HUES64 (cell line): ENCODE data around the gene CDYL2.

Source experiments
- H3K27ac ChIP-seq: 2 replicates; pipeline ENCODE4 v1.7.0; 2013; ENCODE audit warnings: low read depth, low read length, inconsistent platforms
- H3K27me3 ChIP-seq: 2 replicates; pipeline ENCODE4 v1.6.1; 2013; ENCODE audit warnings: mild to moderate bottlenecking, low read length; ENCODE audit not compliant: insufficient read depth
- H3K36me3 ChIP-seq: 2 replicates; pipeline ENCODE4 v1.6.1; 2013; ENCODE audit warnings: mild to moderate bottlenecking, low read length; ENCODE audit not compliant: insufficient read depth
- H3K4me1 ChIP-seq: 2 replicates; pipeline ENCODE4 v1.6.1; 2013; ENCODE audit warnings: mild to moderate bottlenecking, low read length, moderate library complexity; ENCODE audit not compliant: insufficient read depth
- H3K4me3 ChIP-seq: 2 replicates; pipeline ENCODE4 v1.5.1; 2013; ENCODE audit warnings: mild to moderate bottlenecking, low read length, moderate library complexity
- H3K9ac ChIP-seq: 2 replicates; pipeline ENCODE4 v1.6.1; 2013; ENCODE audit warnings: mild to moderate bottlenecking, low read depth, low read length
- H3K9me3 ChIP-seq: 2 replicates; pipeline ENCODE4 v1.6.1; 2013; ENCODE audit warnings: low read depth, low read length; ENCODE audit not compliant: insufficient read depth
- WGBS: fragments of 150-250, 120-280 bp; methylation state at CpG from one replicate; pipeline ENCODE4 v1.1.7; 2013; ENCODE audit warnings: missing lambda C conversion rate; 5-methylcytosine and 5-hydroxymethylcytosine counted together

Gene CDYL2

GRCh38 chr16:80569440-80570105 is 234.8 kb downstream of the CDYL2 start:
- 86% methylated on average over 9 of the region's 9 CpGs for WGBS
- no peak overlapping the region for H3K27ac ChIP-seq

GRCh38 chr16:80564394-80564793 is 240.0 kb downstream of the CDYL2 start:
- H3K27ac ChIP-seq, result no peak overlapping the region
- 0 out of 2 replicates have a peak, but pooled peaks cover 4% of the 10 kb centered on the region for H3K27me3 ChIP-seq
- no peak overlapping the region for H3K4me3 ChIP-seq
- no peak overlapping the region for H3K9ac ChIP-seq
- 88% methylated on average over 7 of the region's 7 CpGs for WGBS
- H3K9me3 ChIP-seq, result no peaks in the 10 kb centered on the region
- H3K4me1 ChIP-seq, result 0 out of 2 replicates have a peak, but pooled peaks cover 4% of the 10 kb centered on the region
- no peaks in the 10 kb centered on the region for H3K36me3 ChIP-seq

More at GRCh38 chr16:80569440-80570105, 234.8 kb downstream of the CDYL2 start:
- Histone ChIP-seq H3K4me3 (no peak overlapping the region), H3K9me3 (no peaks in the 10 kb centered on the region), H3K27me3 (no peaks in the 10 kb centered on the region), H3K4me1 (0 out of 2 replicates have a peak, but pooled peaks cover 2% of the 10 kb centered on the region), H3K36me3 (no peaks in the 10 kb centered on the region), H3K9ac (no peak overlapping the region)

- no peak overlapping the region for H3K27ac ChIP-seq
- 91% methylated on average over 3 of the region's 3 CpGs for WGBS
- no peak overlapping the region for H3K9ac ChIP-seq
- H3K4me1 ChIP-seq, result 0 out of 2 replicates have a peak, but pooled peaks cover 4% of the 10 kb centered on the region
- no peaks in the 10 kb centered on the region for H3K36me3 ChIP-seq
- no peaks in the 10 kb centered on the region for H3K9me3 ChIP-seq
- H3K27me3 ChIP-seq, result 0 out of 2 replicates have a peak, but pooled peaks cover 4% of the 10 kb centered on the region
- H3K4me3 ChIP-seq, result no peak overlapping the region
These were observed 241.3 kb downstream of the CDYL2 start for GRCh38 chr16:80563066-80563465.

- no peaks in the 10 kb centered on the region for H3K36me3 ChIP-seq
- H3K27me3 ChIP-seq, result peaks cover 9% of the 10 kb centered on the region; the same call in 1 of the 2 replicates
- H3K27ac ChIP-seq, result no peak overlapping the region
- H3K4me3 ChIP-seq, result no peak overlapping the region
- no peak overlapping the region for H3K9ac ChIP-seq
- 65% methylated on average over 4 of the region's 4 CpGs for WGBS
- no peaks in the 10 kb centered on the region for H3K9me3 ChIP-seq
- no peaks in the 10 kb centered on the region for H3K4me1 ChIP-seq
These were observed 245.0 kb downstream of the CDYL2 start for GRCh38 chr16:80559369-80559768.

GRCh38 chr16:80557037-80557436 is 247.4 kb downstream of the CDYL2 start:
- no peaks in the 10 kb centered on the region for H3K36me3 ChIP-seq
- H3K27ac ChIP-seq, result no peak overlapping the region
- peaks cover 12% of the 10 kb centered on the region; the same call in 1 of the 2 replicates for H3K27me3 ChIP-seq
- no peaks in the 10 kb centered on the region for H3K4me1 ChIP-seq
- H3K9ac ChIP-seq, result no peak overlapping the region
- no peaks in the 10 kb centered on the region for H3K9me3 ChIP-seq
- WGBS, result 94% methylated on average over 5 of the region's 5 CpGs
- no peak overlapping the region for H3K4me3 ChIP-seq

- Histone ChIP-seq H3K9ac (no peak overlapping the region), H3K27ac (no peak overlapping the region), H3K27me3 (peaks cover 12% of the 10 kb centered on the region; the same call in 1 of the 2 replicates), H3K4me1 (no peaks in the 10 kb centered on the region), H3K4me3 (no peak overlapping the region), H3K36me3 (no peaks in the 10 kb centered on the region), H3K9me3 (no peaks in the 10 kb centered on the region)
- 60% methylated on average over 3 of the region's 3 CpGs for WGBS
These were observed 247.9 kb downstream of the CDYL2 start for GRCh38 chr16:80556481-80556880.

- no peak overlapping the region for H3K9ac ChIP-seq
- 40% methylated on average over 2 of the region's 2 CpGs for WGBS
- H3K4me1 ChIP-seq, result no peaks in the 10 kb centered on the region
These were observed 250.4 kb downstream of the CDYL2 start for GRCh38 chr16:80554033-80554432.

GRCh38 chr16:80552277-80552676 is 252.1 kb downstream of the CDYL2 start:
- H3K4me1 ChIP-seq, result no peaks in the 10 kb centered on the region

More at GRCh38 chr16:80554033-80554432, 250.4 kb downstream of the CDYL2 start:
- H3K27ac ChIP-seq, result no peak overlapping the region
- H3K4me3 ChIP-seq, result no peak overlapping the region
- no peaks in the 10 kb centered on the region for H3K9me3 ChIP-seq
- no peaks in the 10 kb centered on the region for H3K36me3 ChIP-seq
- peaks cover 10% of the 10 kb centered on the region; the same call in 1 of the 2 replicates for H3K27me3 ChIP-seq

More at GRCh38 chr16:80552277-80552676, 252.1 kb downstream of the CDYL2 start:
- no peaks in the 10 kb centered on the region for H3K9me3 ChIP-seq
- no peak overlapping the region for H3K9ac ChIP-seq
- no peak overlapping the region for H3K27ac ChIP-seq
- no peaks in the 10 kb centered on the region for H3K36me3 ChIP-seq
- H3K27me3 ChIP-seq, result peaks cover 10% of the 10 kb centered on the region; the same call in 1 of the 2 replicates
- no peak overlapping the region for H3K4me3 ChIP-seq
- WGBS, result 84% methylated on average over 5 of the region's 5 CpGs
